Measurements from ENCODE around the gene RBP3.

RBP3 gene

GRCh38 chr10:47376522-47377220, 28.5 kb downstream of the RBP3 start:
- H2AFZ ChIP-seq (ENCODE audit: low read length, unreplicated experiment), result no peak overlapping the region
- no peaks in the 10 kb centered on the region for H3K36me3 ChIP-seq (ENCODE audit: insufficient read depth, low read length)
- no peak overlapping the region for H3K27ac ChIP-seq (ENCODE audit: low read depth, low read length)
- peaks cover 4% of the 10 kb centered on the region for H3K4me1 ChIP-seq (ENCODE audit: control insufficient read depth, insufficient read depth, low read length, unreplicated experiment)
- no peak overlapping the region for H3K4me3 ChIP-seq (ENCODE audit: low read depth, low read length)
- peaks cover 25% of the 10 kb centered on the region for H3K27me3 ChIP-seq (ENCODE audit: insufficient read depth, low read length)
- H3K79me2 ChIP-seq (ENCODE audit: control insufficient read depth, insufficient read depth, low read length, unreplicated experiment), result no peaks in the 10 kb centered on the region

GRCh38 chr10:47378183-47378510, 30.0 kb downstream of the RBP3 start:
- no peaks in the 10 kb centered on the region for H3K79me2 ChIP-seq (ENCODE audit: control insufficient read depth, insufficient read depth, low read length, unreplicated experiment)
- peaks cover 4% of the 10 kb centered on the region for H3K4me1 ChIP-seq (ENCODE audit: control insufficient read depth, insufficient read depth, low read length, unreplicated experiment)
- no peak overlapping the region for H2AFZ ChIP-seq (ENCODE audit: low read length, unreplicated experiment)
- H3K27me3 ChIP-seq (ENCODE audit: insufficient read depth, low read length), result peaks cover 25% of the 10 kb centered on the region
- no peaks in the 10 kb centered on the region for H3K36me3 ChIP-seq (ENCODE audit: insufficient read depth, low read length)
- H3K27ac ChIP-seq (ENCODE audit: low read depth, low read length), result no peak overlapping the region
- no peak overlapping the region for H3K4me3 ChIP-seq (ENCODE audit: low read depth, low read length)

GRCh38 chr10:47378606-47379444, 30.7 kb downstream of the RBP3 start:
- Histone ChIP-seq H2AFZ (ENCODE audit: low read length, unreplicated experiment) (no peak overlapping the region), H3K4me3 (ENCODE audit: low read depth, low read length) (no peak overlapping the region), H3K27me3 (ENCODE audit: insufficient read depth, low read length) (peaks cover 31% of the 10 kb centered on the region), H3K27ac (ENCODE audit: low read depth, low read length) (no peak overlapping the region), H3K79me2 (ENCODE audit: control insufficient read depth, insufficient read depth, low read length, unreplicated experiment) (no peaks in the 10 kb centered on the region), H3K36me3 (ENCODE audit: insufficient read depth, low read length) (no peaks in the 10 kb centered on the region), H3K4me1 (ENCODE audit: control insufficient read depth, insufficient read depth, low read length, unreplicated experiment) (peaks cover 4% of the 10 kb centered on the region)

- Histone ChIP-seq H3K36me3 (ENCODE audit: insufficient read depth, low read length) (no peaks in the 10 kb centered on the region), H3K4me1 (ENCODE audit: control insufficient read depth, insufficient read depth, low read length, unreplicated experiment) (peaks cover 4% of the 10 kb centered on the region), H3K27me3 (ENCODE audit: insufficient read depth, low read length) (peaks cover 31% of the 10 kb centered on the region), H3K4me3 (ENCODE audit: low read depth, low read length) (no peak overlapping the region), H3K79me2 (ENCODE audit: control insufficient read depth, insufficient read depth, low read length, unreplicated experiment) (no peaks in the 10 kb centered on the region), H2AFZ (ENCODE audit: low read length, unreplicated experiment) (no peak overlapping the region), H3K27ac (ENCODE audit: low read depth, low read length) (no peak overlapping the region)
Measured at GRCh38 chr10:47379445-47379785, 31.3 kb downstream of the RBP3 start.

GRCh38 chr10:47379901-47380300, 31.7 kb downstream of the RBP3 start:
- peaks cover 31% of the 10 kb centered on the region for H3K27me3 ChIP-seq (ENCODE audit: insufficient read depth, low read length)
- H3K27ac ChIP-seq (ENCODE audit: low read depth, low read length), result no peak overlapping the region
- no peaks in the 10 kb centered on the region for H3K36me3 ChIP-seq (ENCODE audit: insufficient read depth, low read length)
- no peaks in the 10 kb centered on the region for H3K79me2 ChIP-seq (ENCODE audit: control insufficient read depth, insufficient read depth, low read length, unreplicated experiment)
- H2AFZ ChIP-seq (ENCODE audit: low read length, unreplicated experiment), result no peak overlapping the region
- H3K4me3 ChIP-seq (ENCODE audit: low read depth, low read length), result no peak overlapping the region
- peaks cover 5% of the 10 kb centered on the region for H3K4me1 ChIP-seq (ENCODE audit: control insufficient read depth, insufficient read depth, low read length, unreplicated experiment)

- Histone ChIP-seq H2AFZ (ENCODE audit: low read length, unreplicated experiment) (no peak overlapping the region), H3K27me3 (ENCODE audit: insufficient read depth, low read length) (peaks cover 27% of the 10 kb centered on the region), H3K36me3 (ENCODE audit: insufficient read depth, low read length) (no peaks in the 10 kb centered on the region), H3K4me3 (ENCODE audit: low read depth, low read length) (no peak overlapping the region), H3K79me2 (ENCODE audit: control insufficient read depth, insufficient read depth, low read length, unreplicated experiment) (no peaks in the 10 kb centered on the region), H3K4me1 (ENCODE audit: control insufficient read depth, insufficient read depth, low read length, unreplicated experiment) (peaks cover 4% of the 10 kb centered on the region), H3K27ac (ENCODE audit: low read depth, low read length) (no peak overlapping the region)
Measured at GRCh38 chr10:47380341-47381102, 32.4 kb downstream of the RBP3 start.

- Histone ChIP-seq H3K36me3 (ENCODE audit: insufficient read depth, low read length) (no peaks in the 10 kb centered on the region), H3K4me1 (ENCODE audit: control insufficient read depth, insufficient read depth, low read length, unreplicated experiment) (peaks cover 4% of the 10 kb centered on the region), H3K79me2 (ENCODE audit: control insufficient read depth, insufficient read depth, low read length, unreplicated experiment) (no peaks in the 10 kb centered on the region), H3K4me3 (ENCODE audit: low read depth, low read length) (no peak overlapping the region), H3K27me3 (ENCODE audit: insufficient read depth, low read length) (peaks cover 27% of the 10 kb centered on the region), H3K27ac (ENCODE audit: low read depth, low read length) (no peak overlapping the region), H2AFZ (ENCODE audit: low read length, unreplicated experiment) (no peak overlapping the region)
Measured at GRCh38 chr10:47381103-47381395, 32.9 kb downstream of the RBP3 start.

GRCh38 chr10:47381427-47382379, 33.5 kb downstream of the RBP3 start:
- Histone ChIP-seq H3K4me1 (ENCODE audit: control insufficient read depth, insufficient read depth, low read length, unreplicated experiment) (peaks cover 4% of the 10 kb centered on the region), H3K27ac (ENCODE audit: low read depth, low read length) (no peak overlapping the region), H3K36me3 (ENCODE audit: insufficient read depth, low read length) (no peaks in the 10 kb centered on the region), H3K4me3 (ENCODE audit: low read depth, low read length) (no peak overlapping the region), H3K79me2 (ENCODE audit: control insufficient read depth, insufficient read depth, low read length, unreplicated experiment) (no peaks in the 10 kb centered on the region), H2AFZ (ENCODE audit: low read length, unreplicated experiment) (no peak overlapping the region), H3K27me3 (ENCODE audit: insufficient read depth, low read length) (peaks cover 24% of the 10 kb centered on the region)

- Histone ChIP-seq H3K4me3 (ENCODE audit: low read depth, low read length) (peak overlapping the region; percentile 84), H3K4me1 (ENCODE audit: control insufficient read depth, insufficient read depth, low read length, unreplicated experiment) (peaks cover 4% of the 10 kb centered on the region), H2AFZ (ENCODE audit: low read length, unreplicated experiment) (peak overlapping the region; percentile 74), H3K79me2 (ENCODE audit: control insufficient read depth, insufficient read depth, low read length, unreplicated experiment) (no peaks in the 10 kb centered on the region), H3K27ac (ENCODE audit: low read depth, low read length) (no peak overlapping the region), H3K36me3 (ENCODE audit: insufficient read depth, low read length) (no peaks in the 10 kb centered on the region), H3K27me3 (ENCODE audit: insufficient read depth, low read length) (peaks cover 14% of the 10 kb centered on the region)
Measured at GRCh38 chr10:47383261-47384147, 35.3 kb downstream of the RBP3 start.

Data from ACC112 (cell line).